Activated B cell treated with CpG ODN at 0.5 μM for 24 hours (primary cell): Measurements from ENCODE around the gene TPPP3. TPM values are rescaled to one million over a fixed set of nuclear protein-coding genes. Genes with fewer than 3 reads are reported as not detected.

ENCODE experiments used
- ATAC-seq: fragments of 200-7000 bp; cut with Tn5 transposase; one replicate; pipeline ENCODE4 v1.10.0; 2021; ENCODE audit warnings: low read depth, mild to moderate bottlenecking, moderate library complexity
- CTCF ChIA-PET: fragments of 350-600 bp; sonication (Branson Sonifier 250); formaldehyde crosslinking; loops from one replicate; lab custom pipeline; 2021; ENCODE audit warnings: antibody characterized with exemption; lab: Charles Lee
- POLR2A ChIA-PET: fragments of 350-600 bp; sonication (Branson Sonifier 250); formaldehyde crosslinking; loops from one replicate; lab custom pipeline; 2021; ENCODE audit warnings: antibody characterized with exemption; lab: Charles Lee
- DNase-seq: peaks from one replicate; pipeline ENCODE4 v3.0.0; 2022
- H3K27ac Mint-ChIP-seq: one replicate; pipeline ENCODE4 v1.8.0; 2020; ENCODE audit warnings: mixed read lengths
- H3K27me3 Mint-ChIP-seq: one replicate; pipeline ENCODE4 v1.8.0; 2021; ENCODE audit warnings: mixed read lengths
- H3K36me3 Mint-ChIP-seq: one replicate; pipeline ENCODE4 v1.8.0; 2021; ENCODE audit warnings: low read depth, mixed read lengths
- H3K4me1 Mint-ChIP-seq: one replicate; pipeline ENCODE4 v1.8.0; 2021; ENCODE audit warnings: mixed read lengths
- H3K4me3 Mint-ChIP-seq: one replicate; pipeline ENCODE4 v1.8.0; 2020; ENCODE audit warnings: mild to moderate bottlenecking, mixed read lengths
- H3K9me3 Mint-ChIP-seq: one replicate; pipeline ENCODE4 v1.8.0; 2020; ENCODE audit warnings: mixed read lengths
- intact Hi-C: fragments of 100-400 bp; cut with micrococcal nuclease; formaldehyde crosslinking; loops from one replicate; pipeline ENCODE4 v1.15.1; 2024
- total RNA-seq: library from RNA; stranded (reverse); gene quantifications from 2 replicates; pipeline ENCODE4 v1.2.3, GENCODE V29; 2022
- TF ChIP-seq, protein P1 (sequence below): fragments of 200-600 bp; IDR thresholded peaks from one replicate; pipeline ENCODE4 v1.8.0; 2022; ENCODE audit warnings: antibody characterized with exemption, mild to moderate bottlenecking

Gene TPPP3
- total RNA-seq, 1 donor from 2014 or later = not detected

DNA sequence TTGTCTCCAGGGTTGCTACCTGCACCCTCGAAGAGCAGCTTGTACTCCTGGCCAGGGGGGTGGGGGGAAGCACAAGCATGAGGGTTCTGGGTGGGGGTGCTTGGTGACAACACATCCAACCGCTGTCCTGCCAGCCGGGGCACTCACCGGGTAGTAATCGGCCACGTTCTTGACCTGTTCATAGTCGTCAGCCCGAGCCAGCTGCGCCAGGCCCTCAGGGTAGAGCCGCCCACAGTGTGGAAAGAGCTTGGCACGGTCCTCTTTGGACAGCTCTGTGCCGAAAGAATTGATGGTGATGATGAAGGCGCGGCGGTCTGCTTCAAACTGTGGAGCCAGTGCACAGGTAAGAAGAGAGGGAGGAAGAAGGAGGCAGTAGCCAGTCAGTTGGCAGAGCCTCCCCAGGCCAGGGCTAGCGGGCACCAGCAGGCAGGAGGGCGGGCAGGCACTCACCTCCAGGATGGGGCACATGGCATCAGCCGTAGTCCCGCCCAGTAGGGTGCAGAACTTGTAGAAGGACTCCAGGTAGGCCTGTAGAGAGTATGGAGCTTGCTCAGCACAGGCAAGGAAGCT lies 45.6 kb upstream of the TPPP3 start:
- ATAC-seq (no peak), DNase-seq (no peak)
- H3K36me3 Mint-ChIP-seq = peaks cover 60% of the 10 kb centered on the region
- ChIA-PET CTCF (interaction anchor here (1.2 to 1.7 kb wide), 2 partner anchors 11 to 12 kb away, joined by 4 to 6 read pairs; no protein-coding TSS in a partner anchor), POLR2A (interaction anchor here (0.5 kb wide), 1 partner anchor 646 kb away, joined by 5 read pairs; the partner anchor contains the start of gene NFATC3)
- H3K27ac Mint-ChIP-seq = no peak overlapping the region
- no peaks in the 10 kb centered on the region for H3K27me3 Mint-ChIP-seq
- TF ChIP-seq, protein P1, sequence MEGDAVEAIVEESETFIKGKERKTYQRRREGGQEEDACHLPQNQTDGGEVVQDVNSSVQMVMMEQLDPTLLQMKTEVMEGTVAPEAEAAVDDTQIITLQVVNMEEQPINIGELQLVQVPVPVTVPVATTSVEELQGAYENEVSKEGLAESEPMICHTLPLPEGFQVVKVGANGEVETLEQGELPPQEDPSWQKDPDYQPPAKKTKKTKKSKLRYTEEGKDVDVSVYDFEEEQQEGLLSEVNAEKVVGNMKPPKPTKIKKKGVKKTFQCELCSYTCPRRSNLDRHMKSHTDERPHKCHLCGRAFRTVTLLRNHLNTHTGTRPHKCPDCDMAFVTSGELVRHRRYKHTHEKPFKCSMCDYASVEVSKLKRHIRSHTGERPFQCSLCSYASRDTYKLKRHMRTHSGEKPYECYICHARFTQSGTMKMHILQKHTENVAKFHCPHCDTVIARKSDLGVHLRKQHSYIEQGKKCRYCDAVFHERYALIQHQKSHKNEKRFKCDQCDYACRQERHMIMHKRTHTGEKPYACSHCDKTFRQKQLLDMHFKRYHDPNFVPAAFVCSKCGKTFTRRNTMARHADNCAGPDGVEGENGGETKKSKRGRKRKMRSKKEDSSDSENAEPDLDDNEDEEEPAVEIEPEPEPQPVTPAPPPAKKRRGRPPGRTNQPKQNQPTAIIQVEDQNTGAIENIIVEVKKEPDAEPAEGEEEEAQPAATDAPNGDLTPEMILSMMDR = no peak
- no peak overlapping the region for H3K4me3 Mint-ChIP-seq
- intact Hi-C loops = no loop called here
- H3K4me1 Mint-ChIP-seq = peaks cover 29% of the 10 kb centered on the region
- H3K9me3 Mint-ChIP-seq = no peaks in the 10 kb centered on the region

DNA sequence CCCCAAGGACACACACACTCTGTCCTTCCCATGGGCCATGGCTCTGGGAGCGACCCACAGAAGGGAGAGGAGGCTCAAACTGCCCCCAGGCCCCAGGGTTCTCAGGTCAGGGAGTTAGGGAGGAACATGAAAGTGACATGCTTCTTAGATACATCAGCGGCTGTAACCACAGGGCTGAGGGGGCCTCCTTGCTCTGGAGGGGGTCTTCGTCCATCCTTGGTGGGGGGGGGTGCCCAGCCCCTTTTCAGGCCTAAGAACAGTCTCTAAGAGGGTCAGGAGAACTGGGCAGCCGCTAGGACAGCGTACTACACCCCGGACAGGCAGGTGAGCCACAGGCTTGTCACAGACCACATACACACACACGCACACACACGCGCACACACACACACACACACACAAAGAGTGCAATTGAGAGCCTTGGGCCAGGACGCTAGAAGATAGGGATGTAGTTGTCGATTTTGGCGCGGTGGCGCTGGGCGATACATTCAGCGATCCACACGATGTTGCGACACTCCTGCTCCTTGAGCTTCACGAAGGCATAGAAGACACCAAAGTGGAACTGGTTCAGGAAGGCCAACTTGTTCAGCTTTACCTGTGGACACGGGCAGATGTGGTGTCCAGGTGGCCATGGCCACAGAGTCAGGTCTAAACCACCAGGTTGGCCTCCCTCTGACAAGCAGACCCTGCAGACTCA lies 44.9 kb upstream of the TPPP3 start:
- H3K9me3 Mint-ChIP-seq = no peaks in the 10 kb centered on the region
- H3K27ac Mint-ChIP-seq = no peak overlapping the region
- DNase-seq (no peak), ATAC-seq (no peak)
- ChIA-PET POLR2A (interaction anchor here (0.5 kb wide), 1 partner anchor 647 kb away, joined by 5 read pairs; the partner anchor contains the start of gene NFATC3), CTCF (interaction anchor here (1.2 to 1.7 kb wide), 2 partner anchors 10 to 11 kb away, joined by 4 to 6 read pairs; no protein-coding TSS in a partner anchor)
- H3K4me1 Mint-ChIP-seq = peaks cover 32% of the 10 kb centered on the region
- peaks cover 58% of the 10 kb centered on the region for H3K36me3 Mint-ChIP-seq
- TF ChIP-seq, protein P1 = no peak
- no peaks in the 10 kb centered on the region for H3K27me3 Mint-ChIP-seq
- no peak overlapping the region for H3K4me3 Mint-ChIP-seq
- intact Hi-C loops = no loop called here

DNA sequence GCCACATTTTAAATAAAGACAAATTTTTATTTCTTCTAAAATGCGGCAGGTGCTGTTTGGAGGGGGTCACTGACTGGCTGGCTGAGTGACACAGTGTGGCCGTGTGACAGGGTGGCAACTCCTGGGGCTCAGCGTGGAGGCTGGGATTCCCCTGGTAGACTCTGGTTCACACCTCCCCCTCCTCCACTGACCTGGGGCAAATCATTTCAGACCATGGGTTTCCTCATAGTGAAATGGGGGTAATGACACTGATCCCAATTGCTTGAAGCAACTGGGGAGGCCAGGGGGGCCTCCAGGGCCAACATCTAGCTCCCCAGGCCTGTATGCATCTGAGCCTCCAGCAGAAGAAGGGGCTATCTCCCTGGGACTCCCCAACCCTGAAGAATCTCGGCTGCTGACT lies 44.2 kb upstream of the TPPP3 start:
- CTCF ChIA-PET = interaction anchor here (1.7 kb wide), 1 partner anchor 9 kb away, joined by 6 read pairs; no protein-coding TSS in a partner anchor
- Mint-ChIP-seq H3K27ac (no peak overlapping the region), H3K9me3 (no peaks in the 10 kb centered on the region), H3K4me3 (no peak overlapping the region), H3K36me3 (peaks cover 56% of the 10 kb centered on the region), H3K4me1 (peaks cover 37% of the 10 kb centered on the region), H3K27me3 (peaks cover 1% of the 10 kb centered on the region)
- POLR2A ChIA-PET = no interaction called here
- TF ChIP-seq, protein P1 = no peak
- DNase-seq (no peak), ATAC-seq (no peak)
- intact Hi-C loops = no loop called here

DNA sequence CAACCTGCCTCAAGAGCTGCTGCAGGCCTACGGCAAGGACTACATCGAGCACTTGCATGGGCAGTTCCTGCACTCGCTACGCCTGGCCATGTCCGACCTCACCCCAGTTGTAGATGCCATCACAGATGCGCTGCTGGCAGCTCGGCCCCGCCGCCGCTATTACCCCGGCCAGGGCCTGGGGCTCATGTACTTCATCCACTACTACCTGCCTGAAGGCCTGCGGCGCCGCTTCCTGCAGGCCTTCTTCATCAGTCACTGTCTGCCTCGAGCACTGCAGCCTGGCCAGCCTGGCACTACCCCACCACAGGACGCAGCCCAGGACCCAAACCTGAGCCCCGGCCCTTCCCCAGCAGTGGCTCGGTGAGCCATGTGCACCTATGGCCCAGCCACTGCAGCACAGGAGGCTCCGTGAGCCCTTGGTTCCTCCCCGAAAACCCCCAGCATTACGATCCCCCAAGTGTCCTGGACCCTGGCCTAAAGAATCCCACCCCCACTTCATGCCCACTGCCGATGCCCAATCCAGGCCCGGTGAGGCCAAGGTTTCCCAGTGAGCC lies 43.4 kb upstream of the TPPP3 start:
- POLR2A ChIA-PET = no interaction called here
- intact Hi-C loops = no loop called here
- Mint-ChIP-seq H3K4me3 (no peak overlapping the region), H3K27ac (no peak overlapping the region), H3K4me1 (peaks cover 43% of the 10 kb centered on the region), H3K36me3 (peaks cover 51% of the 10 kb centered on the region), H3K9me3 (no peaks in the 10 kb centered on the region), H3K27me3 (peaks cover 4% of the 10 kb centered on the region)
- CTCF ChIA-PET = no interaction called here
- ATAC-seq = no peak
- TF ChIP-seq, protein P1 = no peak
- no peak for DNase-seq

DNA sequence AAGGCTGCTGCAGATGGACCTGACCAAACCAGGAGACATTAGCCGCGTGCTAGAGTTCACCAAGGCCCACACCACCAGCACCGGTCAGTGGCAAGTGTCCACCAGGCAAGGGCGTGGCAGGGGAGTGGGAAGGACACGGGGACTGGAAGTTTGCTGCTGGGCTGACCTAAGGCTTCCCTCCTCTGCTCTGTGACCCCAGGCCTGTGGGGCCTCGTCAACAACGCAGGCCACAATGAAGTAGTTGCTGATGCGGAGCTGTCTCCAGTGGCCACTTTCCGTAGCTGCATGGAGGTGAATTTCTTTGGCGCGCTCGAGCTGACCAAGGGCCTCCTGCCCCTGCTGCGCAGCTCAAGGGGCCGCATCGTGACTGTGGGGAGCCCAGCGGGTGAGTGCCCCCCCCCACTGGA lies 42.5 kb upstream of the TPPP3 start:
- POLR2A ChIA-PET = interaction anchor here (0.6 kb wide), 1 partner anchor 792 kb away, joined by 4 read pairs; no protein-coding TSS in a partner anchor
- no peaks in the 10 kb centered on the region for H3K9me3 Mint-ChIP-seq
- peaks cover 42% of the 10 kb centered on the region for H3K36me3 Mint-ChIP-seq
- no peak overlapping the region for H3K4me3 Mint-ChIP-seq
- peaks cover 45% of the 10 kb centered on the region for H3K4me1 Mint-ChIP-seq
- intact Hi-C loops = no loop called here
- peaks cover 6% of the 10 kb centered on the region for H3K27me3 Mint-ChIP-seq
- DNase-seq = no peak
- TF ChIP-seq, protein P1 = no peak
- no peak overlapping the region for H3K27ac Mint-ChIP-seq
- CTCF ChIA-PET = no interaction called here
- ATAC-seq = no peak
